ENCODE measurements around the gene RNASEH1.
"Not testable (repeated sequence)": the region's sequence is repeated elsewhere in the genome, so short reads cannot be mapped to it uniquely, and the experiment has no call there.

RNASEH1 gene

DNA sequence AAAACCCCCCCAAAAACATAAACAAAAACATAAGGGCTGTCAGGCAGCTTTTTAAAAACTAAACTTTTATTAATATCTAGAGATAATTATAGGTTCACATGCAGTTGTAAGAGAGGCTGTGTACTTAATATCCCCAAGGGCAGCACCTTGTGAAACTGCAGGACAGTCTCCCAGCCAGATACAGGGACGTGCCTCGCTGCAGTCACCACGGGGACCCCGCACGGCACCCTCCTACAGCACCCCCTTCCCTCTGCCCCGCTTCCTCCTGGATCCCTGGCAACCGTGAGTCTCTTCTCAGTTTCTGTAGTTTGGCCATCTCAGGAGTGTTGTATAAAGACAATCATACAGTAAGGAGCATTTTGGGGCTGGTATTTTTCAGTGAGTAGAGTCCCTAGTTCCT is 30.0 kb upstream of the RNASEH1 start:
- no peak for DNase-seq

DNA sequence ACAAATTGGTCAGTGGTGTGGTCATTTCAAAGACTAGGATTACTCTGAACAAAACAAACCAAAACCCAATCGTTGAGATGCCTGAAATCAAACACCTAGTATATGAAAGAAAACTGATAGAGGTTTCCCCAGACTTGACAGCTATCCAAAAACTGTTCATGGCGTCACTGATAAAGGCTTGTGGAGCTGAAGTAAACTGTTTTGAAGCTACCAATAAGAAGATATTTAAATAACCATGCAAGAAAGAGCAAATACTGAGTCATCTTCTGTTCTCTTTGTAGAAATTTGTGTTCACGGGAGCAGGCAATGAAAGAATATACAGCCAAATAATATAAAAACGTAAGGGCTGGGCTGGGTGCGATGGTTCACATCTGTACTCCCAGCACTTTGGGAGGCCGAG is 29.3 kb upstream of the RNASEH1 start:
- DNase-seq, result peak; percentile 83

GRCh38 chr2:3587021-3587420 is 28.9 kb upstream of the RNASEH1 start:
- DNase-seq, result no peak

- DNase-seq, result no peak
Measured at GRCh38 chr2:3586220-3586619, 28.1 kb upstream of the RNASEH1 start.

GRCh38 chr2:3585261-3586109 is 27.4 kb upstream of the RNASEH1 start:
- no peak for DNase-seq

- DNase-seq, result no peak
Measured at GRCh38 chr2:3584608-3585260, 26.6 kb upstream of the RNASEH1 start.

DNA sequence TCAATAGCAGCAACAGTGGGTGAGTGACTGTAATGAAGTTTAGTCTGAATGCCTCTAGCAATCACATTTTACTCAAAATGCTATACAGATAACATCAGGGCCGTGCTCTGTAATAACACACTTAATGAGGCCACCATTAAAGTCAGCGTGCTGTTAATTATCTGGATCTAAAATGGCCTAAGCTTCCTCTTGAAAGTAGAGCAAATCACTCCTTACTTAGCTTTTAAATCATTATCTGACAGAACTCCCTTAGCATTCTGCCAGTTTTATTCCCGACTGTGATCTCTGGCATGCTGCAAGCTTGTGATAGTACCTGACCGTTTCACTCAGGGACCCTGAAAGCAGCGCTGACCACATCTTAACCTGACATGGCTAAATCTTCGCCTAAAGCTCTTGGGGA is 25.9 kb upstream of the RNASEH1 start:
- DNase-seq, result no peak

DNA sequence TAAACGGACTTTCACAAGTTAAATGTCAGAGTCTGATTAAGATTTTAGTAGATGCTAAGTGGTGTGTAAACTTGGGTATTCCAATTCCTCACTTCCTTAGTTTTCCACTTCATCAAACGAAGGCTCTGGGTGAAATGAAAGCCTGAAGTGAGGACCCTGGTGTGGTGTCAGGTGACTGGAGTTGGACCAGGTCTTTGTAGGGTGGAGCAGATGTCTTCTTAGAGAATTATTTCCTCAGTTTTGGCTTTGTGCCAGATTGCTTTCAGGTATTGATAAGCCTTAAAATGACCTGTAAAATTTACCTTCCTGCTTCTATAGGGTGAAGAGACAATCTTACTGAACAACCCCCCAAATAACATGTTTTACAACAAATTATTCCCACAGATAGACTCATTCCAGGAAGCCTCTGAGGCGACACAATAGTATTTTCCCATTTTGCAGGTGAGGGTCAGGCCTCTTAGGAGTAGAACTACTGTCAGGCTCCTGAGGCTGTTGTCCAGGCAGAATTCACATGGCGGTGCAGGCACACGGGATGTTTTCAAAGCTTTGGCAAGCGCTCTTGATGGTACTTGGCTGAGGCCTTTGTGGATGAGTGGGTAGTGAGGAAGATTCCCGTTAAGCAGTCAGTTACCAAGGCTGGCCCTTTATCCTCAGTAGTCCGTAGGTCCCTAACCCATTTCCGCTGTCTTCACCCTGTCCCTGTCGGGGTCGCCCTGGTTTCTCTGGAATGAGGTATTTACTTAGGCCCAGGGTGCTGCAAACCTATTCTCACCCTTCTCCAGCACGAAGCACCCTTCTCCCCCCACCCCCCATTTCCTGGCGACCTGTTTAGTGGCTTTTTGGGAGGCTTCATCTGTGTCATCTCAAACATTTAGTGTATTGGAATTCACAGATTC is 23.5 kb upstream of the RNASEH1 start:
- no peak for DNase-seq

DNA sequence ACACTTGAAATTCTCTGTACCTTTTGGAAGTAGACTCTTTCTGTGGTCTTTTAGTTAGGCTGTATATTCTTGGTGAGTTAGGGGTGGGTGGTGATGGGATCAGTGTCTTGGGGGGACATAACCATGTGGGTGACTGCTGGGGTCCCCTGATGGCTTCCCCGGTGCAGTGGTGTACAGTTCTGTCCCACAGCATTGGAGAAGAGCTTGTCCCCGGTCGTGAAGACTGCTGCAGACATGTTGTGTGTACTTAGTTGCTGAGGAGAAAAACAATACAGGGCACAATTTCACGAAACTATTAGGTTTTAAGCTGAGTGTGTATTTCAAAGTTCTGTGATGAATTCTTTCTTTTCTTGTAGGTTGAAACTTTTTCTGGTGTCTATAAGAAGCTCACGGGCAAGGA is 22.3 kb upstream of the RNASEH1 start:
- DNase-seq, result no peak

- DNase-seq, result no peak
Measured at GRCh38 chr2:3578987-3579386, 20.9 kb upstream of the RNASEH1 start.

GRCh38 chr2:3576263-3576630 is 18.1 kb upstream of the RNASEH1 start:
- DNase-seq, result not testable (repeated sequence)

DNA sequence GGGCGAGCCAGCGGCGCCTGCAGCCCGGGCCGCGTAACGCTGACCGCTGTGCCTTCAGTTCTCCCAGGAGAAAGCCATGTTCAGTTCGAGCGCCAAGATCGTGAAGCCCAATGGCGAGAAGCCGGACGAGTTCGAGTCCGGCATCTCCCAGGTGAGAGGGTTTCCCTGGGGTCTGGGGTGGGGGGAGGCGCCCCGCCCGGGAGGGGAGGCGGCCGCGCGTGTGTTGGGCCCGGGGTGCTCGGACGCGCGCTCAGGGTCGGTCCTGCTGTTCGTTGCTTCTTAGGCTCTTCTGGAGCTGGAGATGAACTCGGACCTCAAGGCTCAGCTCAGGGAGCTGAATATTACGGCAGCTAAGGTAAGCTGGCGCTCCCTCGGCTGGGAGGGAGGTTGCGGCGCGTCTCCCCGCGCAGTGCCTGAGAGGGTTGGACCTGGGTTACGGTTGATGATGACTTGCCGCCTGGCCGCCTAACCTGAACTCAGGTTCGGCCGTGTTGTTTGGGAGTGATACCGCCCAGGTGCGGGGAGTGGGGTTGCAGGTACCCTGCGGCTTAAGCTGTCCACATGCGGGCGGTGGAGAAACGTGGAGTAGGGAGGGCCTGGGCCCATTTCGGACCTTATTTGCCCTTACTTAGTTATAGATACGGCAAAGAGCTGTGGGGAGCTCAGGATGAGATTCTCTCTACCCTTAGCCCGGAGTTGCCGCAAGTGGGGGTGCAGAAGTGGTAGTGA is 17.6 kb upstream of the RNASEH1 start:
- DNase-seq, result peak; percentile 36

DNA sequence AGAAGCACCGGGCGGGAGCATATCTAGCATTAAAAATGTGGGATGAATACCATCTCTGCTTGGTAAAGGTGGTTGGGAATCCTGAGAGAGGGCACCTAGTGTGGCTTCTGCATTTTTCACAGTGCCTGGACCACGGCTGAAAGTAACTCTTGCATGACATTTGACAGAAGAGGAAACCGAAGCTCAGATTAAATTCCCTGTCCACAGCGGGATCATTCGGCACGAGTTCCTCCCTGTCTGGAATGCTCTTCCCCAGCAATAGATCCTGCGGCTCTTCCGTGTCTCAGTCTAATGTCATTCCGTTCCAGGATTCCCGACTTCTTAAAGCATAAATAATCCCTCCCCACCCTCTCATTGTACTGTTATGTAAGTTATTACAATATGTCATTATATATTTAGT is 16.0 kb upstream of the RNASEH1 start:
- no peak for DNase-seq

- peak; percentile 40 for DNase-seq
Measured at GRCh38 chr2:3572620-3573019, 14.5 kb upstream of the RNASEH1 start.

GRCh38 chr2:3571284-3571683 is 13.2 kb upstream of the RNASEH1 start:
- DNase-seq, result no peak

- DNase-seq, result not testable (repeated sequence)
Measured at GRCh38 chr2:3569656-3570055, 11.5 kb upstream of the RNASEH1 start.

- no peak for DNase-seq
Measured at GRCh38 chr2:3566806-3567205, 8.7 kb upstream of the RNASEH1 start.

GRCh38 chr2:3565117-3565516 is 7.0 kb upstream of the RNASEH1 start:
- no peak for DNase-seq

- DNase-seq, result peak; percentile 77
Measured at GRCh38 chr2:3563521-3563976, 5.4 kb upstream of the RNASEH1 start.

- no peak for DNase-seq
Measured at GRCh38 chr2:3557639-3558204, 411 bp downstream of the RNASEH1 start.

DNA sequence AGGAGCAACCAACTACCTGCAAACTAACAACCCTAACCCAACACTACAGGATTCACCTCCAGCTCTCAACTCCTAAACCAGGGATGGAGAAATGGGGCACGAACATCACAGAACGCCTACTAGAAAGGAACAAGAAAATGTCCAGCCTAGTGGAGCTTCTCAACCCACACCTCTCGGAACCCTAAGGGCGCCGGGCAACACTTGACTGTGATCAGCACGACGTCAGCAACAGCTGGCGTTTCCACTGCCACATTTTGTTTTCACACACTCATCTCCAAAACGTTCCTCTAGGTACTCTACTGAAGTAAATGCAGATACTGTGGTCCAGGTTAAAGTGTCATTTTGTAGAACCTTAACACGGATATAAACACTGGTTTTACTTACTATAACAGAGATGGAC is 4.2 kb downstream of the RNASEH1 start:
- DNase-seq, result no peak

DNA sequence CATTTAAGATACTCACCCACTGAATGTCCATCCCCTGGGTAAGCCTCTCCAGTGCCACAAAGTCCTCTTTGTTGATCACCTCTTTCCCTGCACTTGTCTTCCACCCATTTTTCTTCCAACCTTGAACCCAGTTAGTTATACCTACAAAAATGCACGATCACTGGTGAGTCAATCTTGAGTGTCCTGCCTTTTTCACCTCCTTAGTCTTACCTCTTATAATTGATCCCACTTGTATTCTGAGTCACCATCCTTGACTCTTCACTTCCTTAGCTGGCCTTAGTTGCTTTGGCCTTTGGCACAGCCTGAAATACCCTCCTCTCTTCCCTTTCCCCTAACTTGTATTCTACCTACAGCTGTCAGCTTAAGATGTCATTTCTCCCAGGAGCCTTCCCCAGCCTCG is 10.2 kb downstream of the RNASEH1 start:
- DNase-seq, result no peak
